Measurements from ENCODE around the gene ENKUR. TPM values are rescaled to one million over a fixed set of nuclear protein-coding genes. Genes with fewer than 3 reads are reported as not detected.

ENKUR gene
- total RNA-seq, 1 experiment from 2014 or later = 0.77 TPM

DNA sequence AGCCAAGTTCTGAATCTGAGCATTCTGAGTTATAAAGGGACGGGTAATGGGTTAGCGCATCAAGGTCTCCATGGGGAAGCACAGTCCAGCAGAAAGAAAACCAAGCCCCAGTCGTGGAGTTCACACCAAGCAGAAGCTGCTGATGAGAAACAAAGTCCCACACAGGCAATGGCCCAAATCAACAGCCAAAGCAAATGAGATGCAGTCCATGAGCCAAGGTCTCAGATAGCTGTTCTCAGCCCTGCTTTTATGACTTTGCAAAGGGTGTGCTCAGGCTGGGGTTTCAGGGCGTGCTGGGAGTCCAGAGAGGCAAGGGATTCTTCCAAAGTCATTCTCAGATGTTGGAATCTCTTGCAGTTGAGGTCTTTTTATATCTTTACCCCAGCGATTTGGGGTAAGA, 32.5 kb upstream of the ENKUR start:
- CTCF ChIA-PET = interaction anchor here (0.7 kb wide), 1 partner anchor 8 kb away, joined by 4 read pairs; no protein-coding TSS in a partner anchor
- H3K4me3 Mint-ChIP-seq (ENCODE audit: unreplicated experiment) = no peak overlapping the region
- H3K27me3 ChIP-seq (replicated peaks; ENCODE audit: control insufficient read depth, insufficient read depth, low read length) = no peaks in the 10 kb centered on the region
- no peak for DNase-seq
- TF ChIP-seq, protein P1, sequence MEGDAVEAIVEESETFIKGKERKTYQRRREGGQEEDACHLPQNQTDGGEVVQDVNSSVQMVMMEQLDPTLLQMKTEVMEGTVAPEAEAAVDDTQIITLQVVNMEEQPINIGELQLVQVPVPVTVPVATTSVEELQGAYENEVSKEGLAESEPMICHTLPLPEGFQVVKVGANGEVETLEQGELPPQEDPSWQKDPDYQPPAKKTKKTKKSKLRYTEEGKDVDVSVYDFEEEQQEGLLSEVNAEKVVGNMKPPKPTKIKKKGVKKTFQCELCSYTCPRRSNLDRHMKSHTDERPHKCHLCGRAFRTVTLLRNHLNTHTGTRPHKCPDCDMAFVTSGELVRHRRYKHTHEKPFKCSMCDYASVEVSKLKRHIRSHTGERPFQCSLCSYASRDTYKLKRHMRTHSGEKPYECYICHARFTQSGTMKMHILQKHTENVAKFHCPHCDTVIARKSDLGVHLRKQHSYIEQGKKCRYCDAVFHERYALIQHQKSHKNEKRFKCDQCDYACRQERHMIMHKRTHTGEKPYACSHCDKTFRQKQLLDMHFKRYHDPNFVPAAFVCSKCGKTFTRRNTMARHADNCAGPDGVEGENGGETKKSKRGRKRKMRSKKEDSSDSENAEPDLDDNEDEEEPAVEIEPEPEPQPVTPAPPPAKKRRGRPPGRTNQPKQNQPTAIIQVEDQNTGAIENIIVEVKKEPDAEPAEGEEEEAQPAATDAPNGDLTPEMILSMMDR (IDR thresholded peaks at IDR 0.05; ENCODE audit: insufficient read depth in 1 of 2, low read depth in 1 of 2, low read length in 1 of 2, severe bottlenecking in 1 of 2, unreplicated experiment in 1 of 2) = no peak
- peaks cover 9% of the 10 kb centered on the region for H3K9me3 ChIP-seq
- intact Hi-C loops (cut with micrococcal nuclease; ENCODE audit: unreplicated experiment) = no loop called here
- H3K27ac Mint-ChIP-seq (ENCODE audit: unreplicated experiment) = no peak overlapping the region
- POLR2A ChIA-PET = no interaction called here
- no peaks in the 10 kb centered on the region; the same call in 1 of the 2 replicates for H3K4me1 ChIP-seq
- no peaks in the 10 kb centered on the region for H3K27me3 Mint-ChIP-seq (ENCODE audit: insufficient read depth, unreplicated experiment)
- H3K36me3 Mint-ChIP-seq (ENCODE audit: insufficient read depth, unreplicated experiment) = peaks cover 4% of the 10 kb centered on the region
- H3K9me3 Mint-ChIP-seq (ENCODE audit: unreplicated experiment) = peaks cover 12% of the 10 kb centered on the region
- BruUV-seq (replicated peaks) = no TSS peak
- no peaks in the 10 kb centered on the region for H3K4me1 Mint-ChIP-seq (ENCODE audit: low read depth, unreplicated experiment)
- H3K4me3 ChIP-seq (ENCODE audit: low read depth, low read length) = no peak overlapping the region
- H3K36me3 ChIP-seq (ENCODE audit: control insufficient read depth, insufficient read depth, low read length) = no peaks in the 10 kb centered on the region

DNA sequence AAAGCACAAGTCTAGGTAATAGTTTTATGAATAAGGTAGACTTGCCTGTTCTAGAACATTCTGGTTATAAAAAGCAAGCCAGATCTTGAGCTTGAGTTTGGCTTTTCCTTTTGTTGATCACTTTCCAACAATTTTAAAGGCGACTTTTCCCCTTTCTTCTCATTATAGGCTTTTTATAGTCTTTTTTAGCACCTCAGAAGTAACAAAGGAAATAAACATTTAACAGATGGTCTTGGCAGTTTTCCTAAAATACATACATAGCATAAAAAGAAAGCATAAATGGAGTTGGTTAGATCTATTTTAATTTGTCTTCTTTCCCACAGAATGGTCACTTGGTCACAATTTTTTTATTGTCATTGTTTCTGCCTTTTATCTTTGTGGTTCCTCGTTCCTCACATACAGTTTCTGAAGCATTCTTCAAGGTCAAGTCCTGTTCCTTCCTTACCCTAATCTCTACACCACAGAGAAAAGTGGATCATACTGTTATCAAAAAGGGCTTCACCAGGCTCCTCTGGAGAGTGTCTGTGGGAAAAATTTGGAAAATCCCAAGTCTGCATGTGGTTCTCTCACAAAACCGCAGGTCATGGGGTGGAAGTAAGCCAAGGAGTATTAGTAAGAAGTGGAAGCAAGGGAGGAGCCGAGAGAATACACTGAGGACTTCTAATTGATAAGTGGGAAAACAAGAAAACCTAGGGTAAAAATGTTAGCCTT, 31.8 kb upstream of the ENKUR start:
- Mint-ChIP-seq H3K4me1 (ENCODE audit: low read depth, unreplicated experiment) (no peaks in the 10 kb centered on the region), H3K4me3 (ENCODE audit: unreplicated experiment) (no peak overlapping the region), H3K36me3 (ENCODE audit: insufficient read depth, unreplicated experiment) (peaks cover 4% of the 10 kb centered on the region), H3K27ac (ENCODE audit: unreplicated experiment) (no peak overlapping the region), H3K27me3 (ENCODE audit: insufficient read depth, unreplicated experiment) (no peaks in the 10 kb centered on the region), H3K9me3 (ENCODE audit: unreplicated experiment) (peaks cover 12% of the 10 kb centered on the region)
- no TSS peak for BruUV-seq (replicated peaks)
- H3K27me3 ChIP-seq (replicated peaks; ENCODE audit: control insufficient read depth, insufficient read depth, low read length) = no peaks in the 10 kb centered on the region
- no peaks in the 10 kb centered on the region; the same call in 1 of the 2 replicates for H3K4me1 ChIP-seq
- POLR2A ChIA-PET = no interaction called here
- CTCF ChIA-PET = no interaction called here
- H3K4me3 ChIP-seq (ENCODE audit: low read depth, low read length) = no peak overlapping the region
- H3K36me3 ChIP-seq (ENCODE audit: control insufficient read depth, insufficient read depth, low read length) = no peaks in the 10 kb centered on the region
- TF ChIP-seq, protein P1 (IDR thresholded peaks at IDR 0.05; ENCODE audit: insufficient read depth in 1 of 2, low read depth in 1 of 2, low read length in 1 of 2, severe bottlenecking in 1 of 2, unreplicated experiment in 1 of 2) = no peak
- no peak for DNase-seq
- intact Hi-C loops (cut with micrococcal nuclease; ENCODE audit: unreplicated experiment) = no loop called here
- H3K9me3 ChIP-seq = peaks cover 9% of the 10 kb centered on the region

- Mint-ChIP-seq H3K9me3 (ENCODE audit: unreplicated experiment) (peaks cover 12% of the 10 kb centered on the region), H3K4me3 (ENCODE audit: unreplicated experiment) (no peak overlapping the region), H3K27me3 (ENCODE audit: insufficient read depth, unreplicated experiment) (no peaks in the 10 kb centered on the region), H3K36me3 (ENCODE audit: insufficient read depth, unreplicated experiment) (peaks cover 4% of the 10 kb centered on the region), H3K4me1 (ENCODE audit: low read depth, unreplicated experiment) (no peaks in the 10 kb centered on the region), H3K27ac (ENCODE audit: unreplicated experiment) (no peak overlapping the region)
- no peaks in the 10 kb centered on the region for H3K36me3 ChIP-seq (ENCODE audit: control insufficient read depth, insufficient read depth, low read length)
- H3K4me1 ChIP-seq = no peaks in the 10 kb centered on the region; the same call in 1 of the 2 replicates
- BruUV-seq (replicated peaks) = no TSS peak
- POLR2A ChIA-PET = no interaction called here
- TF ChIP-seq, protein P1 (IDR thresholded peaks at IDR 0.05; ENCODE audit: insufficient read depth in 1 of 2, low read depth in 1 of 2, low read length in 1 of 2, severe bottlenecking in 1 of 2, unreplicated experiment in 1 of 2) = no peak
- no peak overlapping the region for H3K4me3 ChIP-seq (ENCODE audit: low read depth, low read length)
- CTCF ChIA-PET = no interaction called here
- intact Hi-C loops (cut with micrococcal nuclease; ENCODE audit: unreplicated experiment) = no loop called here
- H3K27me3 ChIP-seq (replicated peaks; ENCODE audit: control insufficient read depth, insufficient read depth, low read length) = no peaks in the 10 kb centered on the region
- peaks cover 9% of the 10 kb centered on the region for H3K9me3 ChIP-seq
- DNase-seq = no peak
Measured at GRCh38 chr10:25047088-25047487, 31.1 kb upstream of the ENKUR start.

All from Caco-2 (cell line).